Measurements from ENCODE around the gene NRG3. TPM values are rescaled to one million over a fixed set of nuclear protein-coding genes. Genes with fewer than 3 reads are reported as not detected.

Gene NRG3
- total RNA-seq, 1 donor from 2014 or later, result 2.3 TPM

GRCh38 chr10:82925547-82925946 is 1050.6 kb downstream of the NRG3 start:
- H3K4me3 ChIP-seq, result no peak overlapping the region
- no peak for ATAC-seq
- intact Hi-C loops (cut with DNase I), result no loop called here
- H3K36me3 ChIP-seq, result no peaks in the 10 kb centered on the region
- no peak for DNase-seq
- no peak overlapping the region for H3K27ac ChIP-seq
- no peaks in the 10 kb centered on the region for H3K27me3 ChIP-seq
- H3K9me3 ChIP-seq, result no peaks in the 10 kb centered on the region
- no peak for TF ChIP-seq CTCF (IDR thresholded peaks at IDR 0.05)
- H3K4me1 ChIP-seq, result no peaks in the 10 kb centered on the region

DNA sequence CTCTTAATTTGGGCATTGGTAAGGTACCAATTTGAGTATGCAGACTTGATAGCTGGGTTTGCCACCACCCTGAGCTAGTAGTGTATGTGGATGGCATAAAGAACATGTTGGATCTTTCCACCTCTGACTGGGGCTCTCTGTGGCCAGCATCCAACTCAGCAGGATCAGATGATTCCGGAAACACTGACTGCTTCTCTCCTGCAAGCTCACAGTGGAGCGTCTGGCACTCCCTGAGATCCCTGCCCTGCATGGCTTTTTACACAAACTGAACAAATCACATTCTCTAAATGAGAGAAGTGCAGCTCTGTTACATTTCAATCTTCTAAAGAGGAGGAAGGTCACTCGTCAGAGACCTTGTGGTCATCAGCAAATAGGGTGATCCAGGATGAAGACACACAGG is 1057.5 kb downstream of the NRG3 start:
- ATAC-seq, result no peak
- intact Hi-C loops (cut with DNase I), result no loop called here

GRCh38 chr10:82934429-82934828 is 1059.4 kb downstream of the NRG3 start:
- Histone ChIP-seq H3K27me3 (no peaks in the 10 kb centered on the region), H3K4me3 (no peak overlapping the region), H3K36me3 (no peaks in the 10 kb centered on the region), H3K4me1 (no peaks in the 10 kb centered on the region), H3K27ac (no peak overlapping the region), H3K9me3 (no peaks in the 10 kb centered on the region)
- DNase-seq, result no peak
- ATAC-seq, result no peak
- intact Hi-C loops (cut with DNase I), result no loop called here
- TF ChIP-seq CTCF (IDR thresholded peaks at IDR 0.05), result no peak

More for the DNA sequence above, 1057.5 kb downstream of the NRG3 start:
- Histone ChIP-seq H3K9me3 (no peaks in the 10 kb centered on the region), H3K27ac (no peak overlapping the region), H3K4me1 (no peaks in the 10 kb centered on the region), H3K27me3 (no peaks in the 10 kb centered on the region), H3K4me3 (no peak overlapping the region), H3K36me3 (no peaks in the 10 kb centered on the region)
- no peak for DNase-seq
- no peak for TF ChIP-seq CTCF (IDR thresholded peaks at IDR 0.05)

- intact Hi-C loops (cut with DNase I), result no loop called here
- no peak for DNase-seq
- no peak for ATAC-seq
These were observed 1060.0 kb downstream of the NRG3 start for GRCh38 chr10:82934947-82935346.

DNA sequence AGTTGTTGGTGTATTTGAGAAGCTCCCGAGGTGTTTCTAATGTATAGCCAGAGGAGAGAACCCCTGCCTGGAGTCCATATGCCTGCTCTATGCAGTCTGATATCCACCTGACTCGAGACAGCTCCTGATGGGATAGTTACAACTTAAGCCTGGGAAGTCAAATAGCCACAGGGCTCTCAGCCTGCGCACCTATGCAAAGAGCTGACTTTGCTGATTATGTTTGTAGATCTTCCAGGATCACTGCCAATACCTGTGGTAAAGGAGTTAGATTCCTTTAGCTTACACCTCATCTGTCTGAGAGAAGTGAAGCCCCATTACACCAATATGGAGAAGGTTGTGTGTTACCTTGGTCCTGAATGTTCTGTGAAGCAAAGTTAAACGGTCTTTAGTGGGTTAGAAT is 1063.3 kb downstream of the NRG3 start:
- intact Hi-C loops (cut with DNase I), result no loop called here
- H3K27ac ChIP-seq, result no peak overlapping the region

More at GRCh38 chr10:82934947-82935346, 1060.0 kb downstream of the NRG3 start:
- H3K27me3 ChIP-seq, result no peaks in the 10 kb centered on the region
- TF ChIP-seq CTCF (IDR thresholded peaks at IDR 0.05), result no peak
- no peaks in the 10 kb centered on the region for H3K36me3 ChIP-seq
- H3K27ac ChIP-seq, result no peak overlapping the region
- no peak overlapping the region for H3K4me3 ChIP-seq
- no peaks in the 10 kb centered on the region for H3K9me3 ChIP-seq
- H3K4me1 ChIP-seq, result no peaks in the 10 kb centered on the region

More for the DNA sequence above, 1063.3 kb downstream of the NRG3 start:
- DNase-seq (no peak), ATAC-seq (no peak)
- TF ChIP-seq CTCF (IDR thresholded peaks at IDR 0.05), result no peak
- Histone ChIP-seq H3K4me3 (no peak overlapping the region), H3K4me1 (no peaks in the 10 kb centered on the region), H3K27me3 (no peaks in the 10 kb centered on the region), H3K36me3 (no peaks in the 10 kb centered on the region), H3K9me3 (no peaks in the 10 kb centered on the region)

Data from upper lobe of right lung (tissue), 1 donor.